PC-3 (cell line): ENCODE measurements around the gene HOOK2. TPM values are rescaled to one million over a fixed set of nuclear protein-coding genes. Genes with fewer than 3 reads are reported as not detected.
"Not testable (repeated sequence)": the region's sequence is repeated elsewhere in the genome, so short reads cannot be mapped to it uniquely, and the experiment has no call there.

Experiments
- ATAC-seq: fragments of 200-7000 bp; cut with Tn5 transposase; 2 replicates; pipeline ENCODE4 v1.9.1; 2020; ENCODE audit warnings: mild to moderate bottlenecking, moderate library complexity
- Bru-seq: library from RNA; stranded (reverse); fragments of 400-500 nt; gene quantifications from one replicate; lab custom pipeline; 2021; lab: Mats Ljungman, UMichigan
- BruChase-seq, 2 experiments: library from RNA; stranded (reverse); fragments of 400-500 nt; gene quantifications; one replicate each; lab custom pipeline; 2021; lab: Mats Ljungman, UMichigan
- BruUV-seq: library from RNA; stranded (reverse); fragments of 400-500 nt; replicated peaks from 2 replicates; lab custom pipeline; 2021; lab: Mats Ljungman, UMichigan
- CTCF ChIA-PET: fragments of 300-600 bp; sonication (Branson Sonifier 250); formaldehyde crosslinking; loops from one replicate; lab custom pipeline; 2022; ENCODE audit warnings: antibody characterized with exemption; lab: Charles Lee
- POLR2A ChIA-PET: fragments of 300-600 bp; sonication (Branson Sonifier 250); formaldehyde crosslinking; loops from one replicate; lab custom pipeline; 2022; ENCODE audit warnings: antibody characterized with exemption; ENCODE audit not compliant: unreplicated experiment; lab: Charles Lee
- DNase-seq: peaks from one replicate; pipeline ENCODE4 v3.0.0-alpha.2; 2015
- H2AFZ ChIP-seq: fragments of 300-600 bp; sonication (generic); 2 replicates; pipeline ENCODE4 v1.6.0; 2016; ENCODE audit warnings: antibody characterized with exemption, low read length
- H3F3A ChIP-seq: fragments of 300-600 bp; sonication (generic); one replicate; pipeline ENCODE4 v1.6.0; 2017; ENCODE audit warnings: antibody characterized with exemption, low read length, control low read depth, mild to moderate bottlenecking; ENCODE audit not compliant: unreplicated experiment
- H3K27ac ChIP-seq: fragments of 300-600 bp; sonication (generic); 2 replicates; pipeline ENCODE4 v1.5.1; 2016; ENCODE audit warnings: mild to moderate bottlenecking, low read length
- H3K27me3 ChIP-seq: fragments of 300-600 bp; sonication (generic); 2 replicates; pipeline ENCODE4 v1.6.1; 2016; ENCODE audit warnings: low read length, mixed read lengths
- H3K36me3 ChIP-seq: fragments of 300-600 bp; sonication (generic); 2 replicates; pipeline ENCODE4 v1.6.1; 2016; ENCODE audit warnings: low read depth, mixed run types, low read length, mixed read lengths
- H3K4me1 ChIP-seq: fragments of 300-600 bp; sonication (generic); 2 replicates; pipeline ENCODE4 v1.5.1; 2016; ENCODE audit warnings: low read length; ENCODE audit not compliant: insufficient read depth
- H3K4me2 ChIP-seq: fragments of 300-600 bp; sonication (generic); 2 replicates; pipeline ENCODE4 v1.6.0; 2016; ENCODE audit warnings: low read length
- H3K4me3 ChIP-seq: fragments of 300-600 bp; sonication (generic); 2 replicates; pipeline ENCODE4 v1.5.1; 2016; ENCODE audit warnings: mild to moderate bottlenecking, low read length, mixed read lengths
- H3K79me2 ChIP-seq: fragments of 300-600 bp; sonication (generic); 2 replicates; pipeline ENCODE4 v1.6.1; 2017; ENCODE audit warnings: low read length, mixed read lengths
- H3K9ac ChIP-seq: fragments of 300-600 bp; sonication (generic); 2 replicates; pipeline ENCODE4 v1.6.0; 2016; ENCODE audit warnings: mild to moderate bottlenecking, low read length
- H3K9me2 ChIP-seq: fragments of 300-600 bp; sonication (generic); replicated peaks from 2 replicates; pipeline ENCODE4 v1.6.1; 2016; ENCODE audit warnings: mixed run types, low read length, mixed read lengths
- H3K9me3 ChIP-seq: fragments of 300-600 bp; sonication (generic); 2 replicates; pipeline ENCODE4 v1.6.1; 2016; ENCODE audit warnings: low read length, mixed read lengths
- H4K20me1 ChIP-seq: fragments of 300-600 bp; sonication (generic); 2 replicates; pipeline ENCODE4 v1.6.1; 2016; ENCODE audit warnings: low read length, mixed read lengths
- CTCF ChIP-seq: fragments of 300-600 bp; sonication (generic); conservative IDR thresholded peaks from 2 replicates; pipeline ENCODE4 v1.5.1; 2017; ENCODE audit warnings: antibody characterized with exemption, low read depth, mild to moderate bottlenecking, low read length
- EZH2 ChIP-seq: fragments of 300-600 bp; sonication (generic); IDR thresholded peaks from one replicate; pipeline ENCODE4 v1.6.1; 2017; ENCODE audit warnings: antibody characterized with exemption, mild to moderate bottlenecking, low read length; ENCODE audit not compliant: unreplicated experiment
- EZH2phosphoT487 ChIP-seq: fragments of 300-600 bp; sonication (generic); IDR thresholded peaks from 2 replicates; pipeline ENCODE4 v1.6.1; 2018; ENCODE audit warnings: mild to moderate bottlenecking, antibody characterized with exemption, low read length, borderline replicate concordance
- intact Hi-C: fragments of 100-400 bp; cut with micrococcal nuclease; formaldehyde crosslinking; loops from 2 replicates; pipeline ENCODE4 v1.9.0; 2023
- long read RNA-seq: library from polyadenylated mRNA; unstranded; transcript quantifications from one replicate; pipeline ENCODE4 v2.0.0, GENCODE V29; 2021; ENCODE audit not compliant: unreplicated experiment
- total RNA-seq: library from RNA; depleted of rRNA; stranded (reverse); fragments of >200 nt; gene quantifications from 2 replicates; pipeline ENCODE4 v1.2.3, GENCODE V29; 2014; rRNA removed

HOOK2 gene
- total RNA-seq (95.2 and 95.7 TPM in 2 replicates), Bru-seq, nascent RNA (percentile 93 among the genes with signal in this experiment), BruChase-seq, experiment 1, labeled RNA remaining after a 6-hour chase (percentile 88 among the genes with signal in this experiment), BruChase-seq, experiment 2, labeled RNA remaining after a 2-hour chase (percentile 87 among the genes with signal in this experiment)
- long read RNA-seq, transcript HOOK2-210 (3 exons, 890 nt): minor isoform, 24 of 332 reads
- long read RNA-seq, transcript HOOK2-201 (22 exons, 2,603 nt): major isoform, 43 of 332 reads
- long read RNA-seq, partial matches to known transcripts: 76 of 332 reads
- long read RNA-seq, other reads (novel, unspliced or antisense): 187 of 332 reads

GRCh38 chr19:12774588-12775555, at the start of gene HOOK2:
Gene HOOK2, minus strand, starts transcription at chr19:12775552. Its CDS starts 103 bp downstream, at chr19:12775449.
- intact Hi-C loops: loop anchor here (5.0 kb wide), 1 partner anchor 72 kb away; no protein-coding TSS in a partner anchor
- peak; percentile 46 for ATAC-seq

GRCh38 chr19:12821761-12822160, 46.4 kb upstream of the HOOK2 start:
- TF ChIP-seq EZH2 (no peak), CTCF (no peak), EZH2phosphoT487 (no peak)
- Histone ChIP-seq H2AFZ (no peak overlapping the region), H4K20me1 (no peaks in the 10 kb centered on the region), H3K4me2 (no peak overlapping the region), H3K79me2 (no peaks in the 10 kb centered on the region), H3K9me3 (no peaks in the 10 kb centered on the region), H3K27me3 (no peaks in the 10 kb centered on the region), H3K4me1 (no peaks in the 10 kb centered on the region), H3K9me2 (no peaks in the 10 kb centered on the region), H3K36me3 (no peaks in the 10 kb centered on the region), H3K9ac (no peak overlapping the region), H3K4me3 (no peak overlapping the region), H3K27ac (no peak overlapping the region), H3F3A (no peaks in the 10 kb centered on the region)
- ChIA-PET POLR2A (no interaction called here), CTCF (no interaction called here)
- intact Hi-C loops: no loop called here
- ATAC-seq (peak; percentile 65), DNase-seq (peak; percentile 63)
- BruUV-seq: no TSS peak

More at GRCh38 chr19:12774588-12775555, at the start of gene HOOK2:
- TSS peak; percentile 44 for BruUV-seq
- DNase-seq: peak; percentile 97
- Histone ChIP-seq H4K20me1 (no peaks in the 10 kb centered on the region), H3F3A (peaks cover 4% of the 10 kb centered on the region), H3K79me2 (no peaks in the 10 kb centered on the region), H3K9me2 (no peaks in the 10 kb centered on the region), H3K4me1 (peaks cover 30% of the 10 kb centered on the region), H3K27ac (peak within 1 kb of the TSS; percentile 91), H2AFZ (peak within 1 kb of the TSS; percentile 89), H3K27me3 (no peaks in the 10 kb centered on the region), H3K36me3 (peaks cover 5% of the 10 kb centered on the region; the same call in 1 of the 2 replicates), H3K9ac (peak within 1 kb of the TSS; percentile 89), H3K4me3 (peak within 1 kb of the TSS; percentile 79), H3K4me2 (peak within 1 kb of the TSS; percentile 94), H3K9me3 (no peaks in the 10 kb centered on the region)
- CTCF ChIA-PET: interaction anchor here (0.6 to 1.4 kb wide), 2 partner anchors 21 to 203 kb away, joined by 4 to 5 read pairs; no protein-coding TSS in a partner anchor
- no peak for TF ChIP-seq EZH2phosphoT487
- no peak for TF ChIP-seq EZH2
- TF ChIP-seq CTCF: no peak
- POLR2A ChIA-PET: no interaction called here

GRCh38 chr19:12817810-12818209, 42.5 kb upstream of the HOOK2 start:
- CTCF ChIA-PET: not testable (repeated sequence)

GRCh38 chr19:12817188-12817587, 41.8 kb upstream of the HOOK2 start:
- H3F3A ChIP-seq, CTCF ChIA-PET, H3K79me2 ChIP-seq, H3K9me3 ChIP-seq, POLR2A ChIA-PET, BruUV-seq, H3K36me3 ChIP-seq, H3K4me3 ChIP-seq, intact Hi-C loops, H2AFZ ChIP-seq, H3K9ac ChIP-seq, H3K9me2 ChIP-seq, DNase-seq, H3K27me3 ChIP-seq, H3K4me1 ChIP-seq, H3K4me2 ChIP-seq, ATAC-seq, H3K27ac ChIP-seq, H4K20me1 ChIP-seq: not testable (repeated sequence)

More at GRCh38 chr19:12817810-12818209, 42.5 kb upstream of the HOOK2 start:
- BruUV-seq, intact Hi-C loops, H3K27ac ChIP-seq, H2AFZ ChIP-seq, ATAC-seq, H3K4me2 ChIP-seq, H3K4me3 ChIP-seq, H3K9me2 ChIP-seq, H3K4me1 ChIP-seq, H3K36me3 ChIP-seq, H3K27me3 ChIP-seq, POLR2A ChIA-PET, H3K9me3 ChIP-seq, H3K9ac ChIP-seq, DNase-seq, H3K79me2 ChIP-seq, H3F3A ChIP-seq, H4K20me1 ChIP-seq: not testable (repeated sequence)
